Measurements from ENCODE around the gene OR6C70. TPM values are rescaled to one million over a fixed set of nuclear protein-coding genes. Genes with fewer than 3 reads are reported as not detected.
"Not testable (repeated sequence)": the region's sequence is repeated elsewhere in the genome, so short reads cannot be mapped to it uniquely, and the experiment has no call there.

The OR6C70 gene
- total and polyA plus RNA-seq, 2 donors (not counting 1 experiment from before 2014, with no cell fraction given): not detected

GRCh38 chr12:55495490-55495889 lies 25.6 kb upstream of the OR6C70 start:
- no peaks in the 10 kb centered on the region for H3K27me3 Mint-ChIP-seq
- Histone ChIP-seq H3K79me2 (ENCODE audit: control insufficient read depth, insufficient read depth, low read length) (no peaks in the 10 kb centered on the region), H3K4me1 (ENCODE audit: control insufficient read depth in 2 of 2, insufficient read depth in 2 of 2, low read length in 2 of 2) (peaks cover 0 to 3% of the 10 kb centered on the region in 2 donors), H3K36me3 (replicated peaks in 1 of 2; ENCODE audit: control extremely low read depth in 1 of 2, control insufficient read depth in 1 of 2, extremely low read depth in 1 of 2, insufficient read depth in 2 of 2, low read length in 1 of 2) (no peaks in the 10 kb centered on the region), H3K4me3 (ENCODE audit: control extremely low read depth in 1 of 5, extremely low read depth in 1 of 5, insufficient read depth in 1 of 5, low read depth in 2 of 5, low read length in 4 of 5) (no peak overlapping the region), H3K9me3 (ENCODE audit: control extremely low read depth in 1 of 3, control insufficient read depth in 2 of 3, insufficient read depth in 1 of 3, low read length in 2 of 3) (no peaks in the 10 kb centered on the region), H3K27ac (ENCODE audit: low read length in 2 of 2) (no peak overlapping the region), H3K27me3 (replicated peaks in 1 of 4; ENCODE audit: control extremely low read depth in 1 of 4, control insufficient read depth in 3 of 4, insufficient read depth in 4 of 4, low read length in 3 of 4) (no peaks in the 10 kb centered on the region), H4K20me1 (ENCODE audit: control insufficient read depth, insufficient read depth, low read length, poor library complexity, severe bottlenecking) (no peaks in the 10 kb centered on the region), H2AFZ (ENCODE audit: insufficient read depth, low read depth, low read length, poor library complexity, severe bottlenecking) (no peak overlapping the region), H3K9ac (ENCODE audit: low read length) (no peak overlapping the region), H3K4me2 (replicated peaks; ENCODE audit: low read depth, low read length, poor library complexity, severe bottlenecking) (no peak overlapping the region)
- TF ChIP-seq EZH2 (IDR thresholded peaks at IDR 0.05; ENCODE audit: borderline replicate concordance, insufficient read depth, low read depth, low read length, poor library complexity, severe bottlenecking) (no peak), CTCF (IDR thresholded peaks at IDR 0.05) (no peak)
- 96% methylated on average over 4 of the region's 5 CpGs for WGBS (ENCODE audit: insufficient coverage)
- ATAC-seq (ENCODE audit: low read depth) (no peak), DNase-seq (no peak)
- POLR2A ChIA-PET: no interaction called here
- H3K9me3 Mint-ChIP-seq (ENCODE audit: insufficient read depth): no peaks in the 10 kb centered on the region
- CTCF ChIA-PET: no interaction called here
- H3K27ac Mint-ChIP-seq: no peak overlapping the region
- intact Hi-C loops (cut with micrococcal nuclease): no loop called here
- H3K4me1 Mint-ChIP-seq: peaks cover 7% of the 10 kb centered on the region
- no peak overlapping the region for H3K4me3 Mint-ChIP-seq

- no CpG with 5 or more reads among the region's 2 CpGs for WGBS (ENCODE audit: insufficient coverage)
- CTCF ChIA-PET: no interaction called here
- ATAC-seq (ENCODE audit: low read depth): no peak
- H3K79me2 ChIP-seq (ENCODE audit: control insufficient read depth, insufficient read depth, low read length): no peaks in the 10 kb centered on the region
- TF ChIP-seq EZH2 (IDR thresholded peaks at IDR 0.05; ENCODE audit: borderline replicate concordance, insufficient read depth, low read depth, low read length, poor library complexity, severe bottlenecking) (no peak), CTCF (IDR thresholded peaks at IDR 0.05) (no peak)
- POLR2A ChIA-PET: no interaction called here
- no peak within 1 kb of the TSS for H3K4me2 ChIP-seq (replicated peaks; ENCODE audit: low read depth, low read length, poor library complexity, severe bottlenecking)
- Mint-ChIP-seq H3K4me1 (no peaks in the 10 kb centered on the region), H3K4me3 (no peak within 1 kb of the TSS), H3K9me3 (ENCODE audit: insufficient read depth) (no peaks in the 10 kb centered on the region), H3K27me3 (no peaks in the 10 kb centered on the region), H3K27ac (no peak within 1 kb of the TSS)
- H3K9me3 ChIP-seq (ENCODE audit: control extremely low read depth in 1 of 3, control insufficient read depth in 2 of 3, insufficient read depth in 1 of 3, low read length in 2 of 3): no peaks in the 10 kb centered on the region
- H3K27me3 ChIP-seq (replicated peaks in 1 of 4; ENCODE audit: control extremely low read depth in 1 of 4, control insufficient read depth in 3 of 4, insufficient read depth in 4 of 4, low read length in 3 of 4): no peaks in the 10 kb centered on the region
- no peaks in the 10 kb centered on the region for H3K4me1 ChIP-seq (ENCODE audit: control insufficient read depth in 2 of 2, insufficient read depth in 2 of 2, low read length in 2 of 2)
- H3K27ac ChIP-seq (ENCODE audit: low read length in 2 of 2): no peak within 1 kb of the TSS
- H2AFZ ChIP-seq (ENCODE audit: insufficient read depth, low read depth, low read length, poor library complexity, severe bottlenecking): no peak within 1 kb of the TSS
- intact Hi-C loops (cut with micrococcal nuclease): no loop called here
- H3K9ac ChIP-seq (ENCODE audit: low read length): no peak within 1 kb of the TSS
- H3K36me3 ChIP-seq (replicated peaks in 1 of 2; ENCODE audit: control extremely low read depth in 1 of 2, control insufficient read depth in 1 of 2, extremely low read depth in 1 of 2, insufficient read depth in 2 of 2, low read length in 1 of 2): no peaks in the 10 kb centered on the region
- no peaks in the 10 kb centered on the region for H4K20me1 ChIP-seq (ENCODE audit: control insufficient read depth, insufficient read depth, low read length, poor library complexity, severe bottlenecking)
- DNase-seq: no peak
- no peak within 1 kb of the TSS for H3K4me3 ChIP-seq (ENCODE audit: control extremely low read depth in 1 of 5, extremely low read depth in 1 of 5, insufficient read depth in 1 of 5, low read depth in 2 of 5, low read length in 4 of 5)
Observed at GRCh38 chr12:55492078-55492477, 22.1 kb upstream of the OR6C70 start, which contains the start of gene OR6C68. OR6C68 (plus strand) TSS chr12:55492378; CDS start chr12:55492378, 0 bp downstream.

GRCh38 chr12:55484284-55484683 lies 14.3 kb upstream of the OR6C70 start:
- H3K27me3 ChIP-seq (replicated peaks in 1 of 4; ENCODE audit: control extremely low read depth in 1 of 4, control insufficient read depth in 3 of 4, insufficient read depth in 4 of 4, low read length in 3 of 4); ATAC-seq (ENCODE audit: low read depth); POLR2A ChIA-PET; H3K79me2 ChIP-seq (ENCODE audit: control insufficient read depth, insufficient read depth, low read length); H3K9ac ChIP-seq (ENCODE audit: low read length); H3K9me3 ChIP-seq (ENCODE audit: control extremely low read depth in 1 of 3, control insufficient read depth in 2 of 3, insufficient read depth in 1 of 3, low read length in 2 of 3); intact Hi-C loops (cut with micrococcal nuclease); H3K27me3 Mint-ChIP-seq; H3K4me1 ChIP-seq (ENCODE audit: control insufficient read depth in 2 of 2, insufficient read depth in 2 of 2, low read length in 2 of 2); DNase-seq; H3K4me3 ChIP-seq (ENCODE audit: control extremely low read depth in 1 of 5, extremely low read depth in 1 of 5, insufficient read depth in 1 of 5, low read depth in 2 of 5, low read length in 4 of 5); H2AFZ ChIP-seq (ENCODE audit: insufficient read depth, low read depth, low read length, poor library complexity, severe bottlenecking); H4K20me1 ChIP-seq (ENCODE audit: control insufficient read depth, insufficient read depth, low read length, poor library complexity, severe bottlenecking); H3K4me1 Mint-ChIP-seq; H3K36me3 ChIP-seq (replicated peaks in 1 of 2; ENCODE audit: control extremely low read depth in 1 of 2, control insufficient read depth in 1 of 2, extremely low read depth in 1 of 2, insufficient read depth in 2 of 2, low read length in 1 of 2); H3K4me2 ChIP-seq (replicated peaks; ENCODE audit: low read depth, low read length, poor library complexity, severe bottlenecking); H3K9me3 Mint-ChIP-seq (ENCODE audit: insufficient read depth); H3K27ac ChIP-seq (ENCODE audit: low read length in 2 of 2); H3K27ac Mint-ChIP-seq; H3K4me3 Mint-ChIP-seq: not testable (repeated sequence)
- CTCF ChIA-PET: interaction anchor here (0.6 kb wide), 1 partner anchor 1292 kb away, joined by 3 read pairs; no protein-coding TSS in a partner anchor
- WGBS (ENCODE audit: insufficient coverage): 80% methylated on average over 2 of the region's 13 CpGs
